Upper lobe of left lung (tissue), 6 donors: ENCODE data around the gene C12orf76. TPM values are rescaled to one million over a fixed set of nuclear protein-coding genes. Genes with fewer than 3 reads are reported as not detected.
"Not testable (repeated sequence)": the region's sequence is repeated elsewhere in the genome, so short reads cannot be mapped to it uniquely, and the experiment has no call there.

ENCODE experiments used
- ATAC-seq, 2 donors: fragments of 200-7000 bp; cut with Tn5 transposase; one replicate each; pipeline ENCODE4 v1.9.1; 2022; ENCODE audit warnings: mild to moderate bottlenecking in 2 of 2, moderate library complexity in 2 of 2; ENCODE audit not compliant: low FRiP score in 2 of 2
- DNase-seq, 2 donors: peaks; one replicate each; pipeline ENCODE4 v3.0.0-alpha.2; 2019 to 2020
- H3K27ac ChIP-seq, 4 donors: fragments of 200-600 bp; sonication (generic); one replicate each; pipeline ENCODE4 v1.5.1; 2016 to 2019
- H3K27me3 ChIP-seq, 4 donors: fragments of 200-600 bp; sonication (generic); one replicate each; pipeline ENCODE4 v1.5.1; 2017 to 2019
- H3K36me3 ChIP-seq, 4 donors: fragments of 200-600 bp; sonication (generic); one replicate each; pipeline ENCODE4 v1.5.1; 2016 to 2019
- H3K4me1 ChIP-seq, 4 donors: fragments of 200-600 bp; sonication (generic); one replicate each; pipeline ENCODE4 v1.5.1; 2018 to 2019
- H3K4me3 ChIP-seq, 4 donors: fragments of 200-600 bp; sonication (generic); one replicate each; pipeline ENCODE4 v1.5.1; 2017 to 2019; ENCODE audit warnings: mild to moderate bottlenecking in 2 of 4, moderate library complexity in 1 of 4
- H3K9me3 ChIP-seq, 4 donors: fragments of 200-600 bp; sonication (generic); one replicate each; pipeline ENCODE4 v1.5.1; 2018 to 2019
- CTCF ChIP-seq, 6 experiments: fragments of 450-650 bp in 4 of 6; fragments of 200-600 bp in 2 of 6; sonication (generic) in 2 of 6; IDR thresholded peaks; one replicate each; pipeline ENCODE4 v1.5.1; 2016 to 2019; ENCODE audit warnings: antibody characterized with exemption in 6 of 6
- EP300 ChIP-seq, 4 donors: sonication (generic); formaldehyde crosslinking; IDR thresholded peaks; one replicate each; pipeline ENCODE4 v1.5.1; 2017; ENCODE audit warnings: antibody characterized with exemption in 4 of 4, control low read depth in 2 of 4
- POLR2A ChIP-seq, 4 donors: fragments of 450-650 bp; IDR thresholded peaks; one replicate each; pipeline ENCODE4 v1.5.1; 2016 to 2017; ENCODE audit warnings: antibody characterized with exemption in 4 of 4, mild to moderate bottlenecking in 2 of 4
- POLR2AphosphoS5 ChIP-seq, 2 donors: sonication (generic); formaldehyde crosslinking; IDR thresholded peaks; one replicate each; pipeline ENCODE4 v1.5.1; 2017; ENCODE audit warnings: antibody characterized with exemption in 2 of 2
- WGBS, 2 donors: methylation state at CpG; one replicate each; pipeline ENCODE4 v1.1.5; 2017 to 2018; 5-methylcytosine and 5-hydroxymethylcytosine counted together
- total RNA-seq, 6 donors: library from RNA; depleted of rRNA in 4 of 6; stranded (reverse); fragments of >200 nt in 4 of 6; gene quantifications; one replicate each; pipeline versions ENCODE4 v1.1.0 to v1.2.1, GENCODE V29; 2016 to 2021
- donor health status: DM: no; HTN: no; CAD: no; lungs with moderate emphysema.
- donor health status: DM: no; HTN: yes; CAD: no; lungs with severe emphysema.

C12orf76 gene
- total RNA-seq, 6 donors from 2014 or later = 8.4 to 30.5 (median 19.6) TPM

DNA sequence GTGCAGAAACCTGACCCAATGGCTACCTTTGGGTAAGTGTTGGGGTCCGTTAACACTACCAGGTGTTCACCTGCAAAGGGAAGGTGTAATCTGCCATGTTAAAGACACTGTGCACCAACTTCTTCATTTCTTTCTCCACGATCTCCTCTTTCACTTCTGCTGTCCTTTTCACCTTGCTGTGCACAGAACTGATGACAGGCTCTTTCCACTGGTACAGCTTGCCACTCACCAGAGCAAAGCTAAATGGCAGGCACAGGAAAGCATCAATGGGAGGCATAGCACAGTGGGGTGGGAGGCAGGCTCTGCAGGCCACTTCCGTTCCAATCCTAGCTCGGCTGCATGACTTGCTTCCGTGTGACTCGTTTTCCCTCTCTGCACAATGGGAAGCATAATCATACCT, 2.6 kb upstream of the C12orf76 start:
- H3K27ac ChIP-seq = no peak overlapping the region
- no peaks in the 10 kb centered on the region for H3K9me3 ChIP-seq
- H3K4me3 ChIP-seq = no peak overlapping the region
- TF ChIP-seq CTCF (IDR thresholded peaks at IDR 0.05) = no peak
- no peaks in the 10 kb centered on the region for H3K27me3 ChIP-seq
- H3K4me1 ChIP-seq = peaks cover 17 to 28% (median 22%) of the 10 kb centered on the region in 4 donors
- ATAC-seq (no peak), DNase-seq (no peak)
- 90 to 92% methylated on average over 6 of the region's 6 CpGs for WGBS, 2 donors
- no peaks in the 10 kb centered on the region for H3K36me3 ChIP-seq

DNA sequence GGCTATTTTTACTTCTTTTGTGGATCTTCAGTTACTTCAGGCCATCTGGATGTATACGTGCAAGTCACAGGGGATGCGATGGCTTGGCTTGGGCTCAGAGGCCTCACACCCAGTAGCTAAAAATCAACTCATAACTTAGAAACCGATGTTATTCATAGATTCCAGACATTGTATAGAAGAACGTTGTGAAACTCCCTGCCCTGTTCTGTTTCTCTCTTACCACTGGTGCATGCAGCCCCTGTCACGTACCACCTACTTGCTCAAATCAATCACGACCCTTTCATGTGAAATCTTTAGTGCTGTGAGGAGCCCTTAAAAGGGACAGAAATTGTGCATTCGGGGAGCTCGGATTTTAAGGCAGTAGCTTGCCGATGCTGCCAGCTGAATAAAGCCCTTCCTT, 1.3 kb upstream of the C12orf76 start:
- H3K27ac ChIP-seq, H3K27me3 ChIP-seq, H3K4me3 ChIP-seq, H3K9me3 ChIP-seq, DNase-seq, ATAC-seq, H3K36me3 ChIP-seq: not testable (repeated sequence)
- peaks cover 17 to 28% (median 23%) of the 10 kb centered on the region in 4 donors for H3K4me1 ChIP-seq
- 93 to 94% methylated on average over 9 of the region's 9 CpGs for WGBS, 2 donors

GRCh38 chr12:110049034-110049433, 712 bp upstream of the C12orf76 start:
- peak overlapping the region in 3 of 4 donors; percentile 72 to 96 (median 74) for H3K4me3 ChIP-seq
- H3K9me3 ChIP-seq, H3K36me3 ChIP-seq, ATAC-seq, H3K27me3 ChIP-seq: not testable (repeated sequence)
- peak overlapping the region; percentile 70 to 88 (median 80) for H3K27ac ChIP-seq
- 89 to 90% methylated on average over 11 of the region's 11 CpGs for WGBS, 2 donors
- H3K4me1 ChIP-seq = peaks cover 17 to 28% (median 23%) of the 10 kb centered on the region in 4 donors
- peak in 1 of 2 donors; percentile 77 for DNase-seq

GRCh38 chr12:110047297-110047940, 903 bp downstream of the C12orf76 start:
- H3K4me1 ChIP-seq = peaks cover 27 to 37% (median 32%) of the 10 kb centered on the region in 4 donors
- H3K9me3 ChIP-seq = no peaks in the 10 kb centered on the region
- H3K36me3 ChIP-seq = peaks cover 0 to 12% (median 2%) of the 10 kb centered on the region in 4 donors
- TF ChIP-seq EP300 (IDR thresholded peaks at IDR 0.05) (no peak), POLR2A (IDR thresholded peaks at IDR 0.05) (no peak), POLR2AphosphoS5 (IDR thresholded peaks at IDR 0.05) (no peak), CTCF (IDR thresholded peaks at IDR 0.05) (no peak)
- DNase-seq (no peak), ATAC-seq (no peak)
- 71 to 74% methylated on average over 14 of the region's 14 CpGs for WGBS, 2 donors
- peak overlapping the region; percentile 72 to 96 (median 80) for H3K4me3 ChIP-seq
- peak overlapping the region; percentile 70 to 88 (median 80) for H3K27ac ChIP-seq
- no peaks in the 10 kb centered on the region for H3K27me3 ChIP-seq

- Histone ChIP-seq H3K9me3 (no peaks in the 10 kb centered on the region), H3K36me3 (peaks cover 0 to 20% (median 3%) of the 10 kb centered on the region in 4 donors), H3K4me3 (peak overlapping the region in 1 of 4 donors; percentile 72), H3K27ac (peak overlapping the region; percentile 45 to 88 (median 72)), H3K4me1 (peaks cover 29 to 37% (median 34%) of the 10 kb centered on the region in 4 donors), H3K27me3 (no peaks in the 10 kb centered on the region)
- 83 to 84% methylated on average over 8 of the region's 8 CpGs for WGBS, 2 donors
- DNase-seq (no peak), ATAC-seq (no peak)
- TF ChIP-seq CTCF (IDR thresholded peaks at IDR 0.05) = no peak
- peak in 1 of 4 donors; percentile 67 for TF ChIP-seq EP300 (IDR thresholded peaks at IDR 0.05)
Measured at GRCh38 chr12:110046451-110047187, 1.7 kb downstream of the C12orf76 start.
